NCI-H2081 treated with DMSO at 0.1 percent for 48 hours (cell line): ENCODE results near the gene GLOD5.

ENCODE experiments used
- DNase-seq: peaks from one replicate; lab custom pipeline; 2025; lab: John Stamatoyannopoulos, UW

GLOD5 gene

GRCh38 chrX:48761674-48762471, at the start of gene GLOD5:
TSS of gene GLOD5 (plus strand) at chrX:48761747. CDS start at chrX:48761791, 44 bp downstream.
- DNase-seq: peak; percentile 4

GRCh38 chrX:48711929-48712505, 49.5 kb upstream of the GLOD5 start:
- DNase-seq: no peak

- DNase-seq: no peak
These were observed 47.7 kb upstream of the GLOD5 start for GRCh38 chrX:48713847-48714246.

DNA sequence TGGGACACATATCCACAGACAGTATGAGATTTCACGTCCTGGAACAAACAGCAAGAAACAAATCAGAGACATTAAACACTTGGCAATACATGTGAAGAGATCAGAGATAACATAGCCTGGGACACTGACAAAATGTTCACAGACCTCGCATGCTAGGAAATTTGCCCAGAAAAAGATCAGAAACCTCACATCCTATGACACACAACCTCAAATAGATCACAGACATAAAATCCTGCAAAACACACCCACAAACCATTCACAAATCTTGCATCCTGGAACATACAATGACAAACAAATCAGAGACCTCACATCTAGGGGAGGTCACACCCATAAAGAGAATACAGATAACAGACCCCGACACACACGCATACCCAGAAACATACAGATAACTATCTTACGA, 47.0 kb upstream of the GLOD5 start:
- DNase-seq: no peak

DNA sequence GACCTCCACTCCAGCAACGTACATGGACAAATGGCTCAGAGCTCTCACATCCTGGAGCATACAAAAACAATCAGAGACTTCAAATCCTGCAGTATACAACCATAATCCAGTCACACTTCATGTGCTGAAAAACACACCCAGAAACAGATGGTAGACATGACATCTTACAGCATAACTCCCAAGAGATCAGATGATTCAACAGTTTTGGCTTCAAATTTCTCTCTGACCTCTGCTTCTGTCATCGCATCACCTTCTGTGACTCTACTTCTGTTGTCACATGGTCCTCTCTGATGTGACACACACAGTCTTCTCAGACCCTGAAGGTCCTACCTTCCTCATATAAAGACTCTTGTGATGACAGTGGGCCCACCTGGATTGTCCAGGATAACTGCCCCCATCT, 46.5 kb upstream of the GLOD5 start:
- no peak for DNase-seq

- DNase-seq: no peak
These were observed 45.6 kb upstream of the GLOD5 start for GRCh38 chrX:48715876-48716502.

GRCh38 chrX:48719958-48720357, 41.6 kb upstream of the GLOD5 start:
- DNase-seq: no peak

- DNase-seq: no peak
These were observed 40.8 kb upstream of the GLOD5 start for GRCh38 chrX:48720577-48721250.

- no peak for DNase-seq
These were observed 39.6 kb upstream of the GLOD5 start for GRCh38 chrX:48721916-48722315.

DNA sequence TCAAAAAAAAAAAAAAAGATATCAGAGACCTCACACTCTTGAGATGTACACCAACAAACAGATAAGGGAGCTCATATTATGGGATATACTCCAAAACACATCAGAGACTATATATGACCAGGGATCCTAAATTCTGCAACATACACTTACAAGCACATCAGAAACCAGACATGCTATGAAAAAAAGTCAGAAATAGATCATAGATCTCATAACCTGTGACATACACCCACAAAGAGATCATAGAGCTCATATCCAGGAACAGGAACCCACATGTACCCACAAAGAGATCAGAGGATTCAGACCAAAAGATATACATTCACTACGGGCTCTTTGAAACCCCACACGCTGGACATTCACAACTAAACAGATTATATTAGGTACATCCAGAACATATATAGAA, 35.0 kb upstream of the GLOD5 start:
- no peak for DNase-seq

GRCh38 chrX:48728653-48729052, 32.9 kb upstream of the GLOD5 start:
- DNase-seq: no peak

DNA sequence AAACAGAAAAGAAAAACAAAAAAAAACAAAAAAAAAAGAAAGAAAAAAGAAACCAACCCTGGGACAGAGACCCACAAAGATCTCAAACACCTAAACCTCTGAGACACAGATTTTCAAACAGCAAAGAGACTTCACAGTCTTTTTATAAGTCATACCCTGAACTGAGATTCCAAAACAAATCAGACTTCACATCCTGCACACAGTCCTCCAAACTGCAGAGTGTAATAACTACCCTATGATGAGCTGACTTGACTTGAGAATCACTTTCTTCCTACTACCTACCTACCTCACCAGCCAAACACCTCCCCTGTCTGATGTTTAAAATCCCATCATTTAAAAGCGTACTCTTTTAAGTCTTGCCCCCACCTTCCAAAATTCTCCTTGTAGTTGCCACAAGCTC, 25.2 kb upstream of the GLOD5 start:
- no peak for DNase-seq

DNA sequence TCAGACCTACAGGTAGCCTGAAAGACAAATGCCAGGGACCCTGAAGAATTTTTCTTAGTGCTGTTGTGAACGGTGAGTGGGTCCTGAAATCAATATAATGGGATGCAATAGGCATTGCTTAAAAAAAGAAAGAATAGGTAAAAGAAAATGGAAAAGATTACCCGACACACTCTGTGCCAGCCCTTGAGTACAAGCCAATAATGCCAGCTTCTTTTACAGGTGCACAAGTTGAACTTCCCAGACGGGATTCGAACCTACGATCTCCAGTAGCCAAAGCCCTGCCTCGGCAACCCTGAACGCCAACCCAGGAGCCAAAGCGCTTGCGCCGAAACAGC, 24.7 kb upstream of the GLOD5 start:
- DNase-seq: no peak

DNA sequence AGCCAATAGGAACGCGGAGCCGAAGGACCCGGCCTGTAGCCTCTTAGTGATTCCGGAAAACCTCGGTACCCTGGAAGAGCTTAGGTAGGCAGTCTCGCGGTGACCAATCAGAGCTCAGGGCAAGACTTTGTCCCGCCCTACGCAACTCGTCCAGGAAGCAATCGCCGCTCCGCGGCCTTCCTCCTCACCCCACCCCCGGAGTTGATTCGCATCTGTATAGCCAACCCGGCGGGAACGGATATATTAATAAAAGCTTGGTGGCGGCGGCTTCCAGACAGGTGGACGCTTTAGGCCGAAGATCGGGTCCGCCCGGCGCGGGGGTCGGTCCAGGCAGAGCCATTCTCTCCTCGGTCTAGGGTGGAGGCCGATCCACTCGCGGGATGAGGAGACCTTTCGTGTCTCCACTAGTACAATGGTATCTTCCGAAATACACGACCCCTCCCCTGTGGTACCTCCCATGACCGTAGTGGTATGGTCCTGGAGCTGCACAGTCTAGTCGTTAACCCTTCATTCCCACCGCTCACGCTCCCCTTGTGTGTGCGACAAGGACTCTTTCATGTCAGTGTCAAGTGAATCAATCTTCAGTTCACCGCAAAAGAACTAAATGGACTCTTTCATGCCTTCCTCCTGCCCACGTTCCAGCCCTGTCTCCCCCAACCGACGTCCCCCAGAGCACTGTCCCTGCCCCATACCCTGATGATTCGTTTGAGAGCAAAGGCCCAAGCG, 24.2 kb upstream of the GLOD5 start:
- DNase-seq: peak; percentile 81

DNA sequence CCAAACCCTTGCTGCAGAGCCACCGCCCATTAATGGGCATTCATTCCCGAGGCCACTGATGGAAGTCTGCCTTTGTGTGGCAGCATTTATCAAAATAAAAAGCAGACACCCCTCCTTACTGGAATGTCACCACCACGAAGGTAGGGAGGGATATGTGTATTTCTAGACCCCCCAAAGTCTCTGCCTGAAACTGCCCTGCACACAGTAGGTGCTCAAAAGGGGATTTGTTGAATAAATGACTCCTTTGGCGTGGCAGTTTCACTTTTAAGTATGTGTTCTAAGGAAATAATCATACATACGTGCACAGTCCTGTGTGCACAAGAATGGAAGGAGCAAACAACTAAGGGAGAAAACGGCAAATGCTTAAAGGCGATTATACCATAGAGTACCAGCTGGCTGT, 23.6 kb upstream of the GLOD5 start:
- DNase-seq: no peak

DNA sequence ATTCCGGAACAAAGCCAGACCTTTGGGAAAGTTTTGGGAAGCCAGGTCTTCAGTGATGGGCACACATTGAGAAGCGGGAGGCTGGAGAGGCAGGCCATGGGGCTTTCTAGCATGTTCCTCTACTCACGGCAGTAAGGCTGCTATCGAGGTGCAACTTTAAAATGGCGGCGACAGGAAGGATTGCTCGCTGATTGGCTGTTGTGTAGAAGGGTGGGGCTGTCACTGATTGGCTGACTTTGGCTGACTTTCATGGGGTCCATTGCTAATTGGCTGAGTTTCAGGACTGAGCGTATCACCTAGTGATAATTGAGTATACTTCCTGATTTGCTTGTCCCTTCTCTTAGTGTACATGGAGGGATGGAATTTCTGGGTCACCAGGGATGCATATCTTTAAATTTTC, 19.7 kb upstream of the GLOD5 start:
- no peak for DNase-seq

DNA sequence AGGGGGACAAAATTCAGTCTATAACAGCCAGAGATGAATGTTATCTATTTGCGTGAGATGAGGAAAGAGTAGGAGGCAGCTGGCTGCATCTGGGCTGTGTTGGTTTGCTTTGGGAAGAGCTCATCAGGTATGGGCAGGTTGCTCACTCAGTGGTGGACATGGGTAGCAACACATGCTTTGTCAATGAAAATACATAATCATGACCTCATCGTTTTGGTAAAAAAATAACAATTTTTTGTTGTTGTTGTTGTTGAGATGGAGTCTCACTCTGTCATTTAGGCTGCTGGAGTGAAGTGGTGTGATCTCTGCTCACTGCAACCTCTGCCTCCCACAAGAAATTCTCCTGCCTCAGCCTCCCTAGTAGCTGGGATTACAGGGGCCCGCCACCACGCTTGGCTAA, 16.3 kb upstream of the GLOD5 start:
- DNase-seq: no peak

DNA sequence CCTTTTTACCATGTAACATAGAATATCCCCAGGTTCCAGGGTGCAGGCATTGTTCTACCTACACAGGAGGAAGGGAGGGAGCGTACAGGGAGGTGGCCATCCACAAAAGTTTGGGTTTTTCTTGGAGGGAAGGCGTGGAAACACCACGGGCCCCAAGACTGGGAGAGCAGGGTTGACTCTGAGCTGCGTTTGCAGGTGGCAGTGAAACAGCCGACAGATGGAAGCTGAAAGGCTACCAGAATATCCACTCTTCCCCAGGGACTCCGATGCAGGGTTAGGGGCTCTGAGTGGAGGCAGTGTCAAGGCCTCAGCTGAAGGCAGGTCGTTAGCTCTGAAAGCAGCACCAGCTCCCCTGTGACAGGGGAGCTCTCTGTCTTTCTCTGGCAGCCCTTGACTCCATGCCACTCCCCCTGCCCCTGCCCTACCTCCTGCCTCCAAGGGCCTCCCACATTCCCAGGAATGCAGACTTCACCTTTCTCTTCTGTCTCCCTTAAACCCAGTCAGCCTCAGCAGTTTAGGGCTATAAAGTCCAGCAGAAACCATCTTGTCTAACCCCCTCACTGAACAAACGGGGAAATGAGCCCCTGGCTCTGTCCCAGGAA, 14.0 kb upstream of the GLOD5 start:
- DNase-seq: no peak

- no peak for DNase-seq
These were observed 12.4 kb upstream of the GLOD5 start for GRCh38 chrX:48749182-48749581.

DNA sequence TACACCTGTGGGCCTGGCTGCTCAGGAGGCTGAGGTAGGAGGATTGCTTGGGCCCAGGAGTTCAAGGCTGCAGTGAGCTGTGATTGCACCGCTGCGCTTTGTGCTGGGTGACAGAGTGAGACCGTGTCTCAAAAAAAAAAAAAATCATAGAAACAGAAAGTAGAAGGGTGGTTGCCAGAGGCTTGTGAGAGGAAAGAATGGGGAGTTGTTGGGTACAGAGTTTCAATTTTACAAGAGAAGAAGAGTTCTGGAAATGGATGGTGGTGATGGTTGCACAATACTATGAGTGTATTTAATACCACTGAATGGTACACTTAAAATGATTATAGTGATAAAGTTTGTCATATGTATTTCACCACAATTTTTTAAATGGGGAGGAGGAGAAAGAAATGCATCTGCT, 10.2 kb upstream of the GLOD5 start:
- DNase-seq: no peak

- DNase-seq: no peak
These were observed 9.0 kb upstream of the GLOD5 start for GRCh38 chrX:48752498-48752897.

DNA sequence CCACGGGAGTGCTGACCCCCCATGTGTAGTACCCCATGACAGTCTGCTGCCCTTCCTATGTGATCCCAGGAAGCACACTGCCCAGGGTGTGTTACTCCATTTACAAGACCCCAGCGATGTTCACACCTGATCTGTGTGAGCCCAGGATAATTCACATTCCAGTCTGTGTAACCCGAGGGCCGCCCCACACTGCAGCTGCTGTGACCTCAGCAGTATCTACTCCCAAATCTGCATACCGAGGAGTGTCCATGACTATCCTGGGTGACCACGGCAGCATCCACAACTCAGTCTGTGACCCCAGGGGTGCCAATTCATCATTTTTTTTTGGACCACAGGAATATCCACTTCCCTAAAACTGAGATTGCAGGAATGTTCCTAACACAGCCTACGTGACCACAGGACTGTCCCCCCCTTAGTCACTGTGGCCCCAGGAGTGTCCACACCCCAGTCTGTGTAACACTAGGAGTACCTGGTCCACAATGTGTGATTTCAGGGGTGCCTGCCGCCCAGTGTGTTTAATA, 7.8 kb upstream of the GLOD5 start:
- DNase-seq: no peak
